ENCODE measurements around the gene AHRR. TPM values are rescaled to one million over a fixed set of nuclear protein-coding genes. Genes with fewer than 3 reads are reported as not detected.

AHRR gene
- total and polyA plus RNA-seq, 9 of the 15 experiments (the other 6 are each of a cell fraction or from before 2014, with no cell fraction given), result 0.06 to 1.6 (median 0.75) TPM; not detected in 1

DNA sequence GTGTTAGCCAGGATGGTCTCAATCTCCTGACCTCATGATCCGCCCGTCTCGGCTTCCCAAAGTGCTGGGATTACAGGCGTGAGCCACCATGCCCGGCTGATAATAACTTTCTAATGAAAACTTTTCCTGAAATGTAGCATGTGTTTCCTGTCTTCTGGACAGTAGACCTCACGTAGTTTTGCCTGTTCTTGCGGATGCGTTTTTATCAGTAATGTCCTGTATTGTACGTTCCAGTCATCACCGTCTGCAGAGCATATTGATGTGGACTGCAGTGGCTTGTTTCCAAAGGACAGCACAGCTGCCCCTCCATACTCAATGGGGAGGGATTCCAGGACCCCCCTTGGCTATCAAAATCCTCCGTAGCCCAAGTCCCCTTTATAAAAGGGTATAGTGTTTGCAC lies 134.3 kb downstream of the AHRR start:
- CTCF ChIA-PET (ENCODE audit: low intra/inter-chr PET ratio), result no interaction called here
- H4K20me1 ChIP-seq (replicated peaks; ENCODE audit: control insufficient read depth, insufficient read depth, low read length), result no peaks in the 10 kb centered on the region
- BruUV-seq (replicated peaks), result no TSS peak

More for the DNA sequence above, 134.3 kb downstream of the AHRR start:
- FAIRE-seq (no peak), ATAC-seq (no peak), DNase-seq (ENCODE audit: extremely low read depth in 1 of 4, low spot score in 3 of 4) (no peak)
- Histone ChIP-seq H3K36me3 (ENCODE audit: control insufficient read depth, insufficient read depth, low read length) (peaks cover 91% of the 10 kb centered on the region), H3K4me1 (replicated peaks in 1 of 2; ENCODE audit: control insufficient read depth in 2 of 2, insufficient read depth in 2 of 2, low read length in 2 of 2) (peaks cover 0 to 5% of the 10 kb centered on the region in 2 experiments; a peak in 1 of 5 replicates), H3K4me3 (no peak overlapping the region), H3K27me3 (ENCODE audit: control insufficient read depth in 2 of 2, insufficient read depth in 2 of 2, low read length in 2 of 2) (no peaks in the 10 kb centered on the region), H3K4me2 (ENCODE audit: insufficient read depth, low read length) (no peak overlapping the region), H3K79me2 (ENCODE audit: control insufficient read depth, insufficient read depth, low read length) (peaks cover 4% of the 10 kb centered on the region; the same call in 1 of the 3 replicates), H3K9me3 (replicated peaks; ENCODE audit: control insufficient read depth, insufficient read depth, low read depth, low read length) (peaks cover 8% of the 10 kb centered on the region), H3K9ac (ENCODE audit: insufficient read depth in 1 of 2, low read depth in 2 of 2, low read length in 2 of 2) (no peak overlapping the region), H2AFZ (ENCODE audit: low read depth, low read length) (no peak overlapping the region), H3K27ac (ENCODE audit: extremely low read depth, low read depth, low read length) (no peak overlapping the region), H3K9me1 (ENCODE audit: control insufficient read depth, insufficient read depth, low read length) (no peaks in the 10 kb centered on the region)
- intact Hi-C loops (cut with micrococcal nuclease) (no loop called here), in situ Hi-C loops (cut with MboI) (no loop called here)
- WGBS (ENCODE audit: insufficient coverage, low coverage, missing lambda C conversion rate), result 92% methylated on average over 11 of the region's 11 CpGs
- no peak for TF ChIP-seq KHSRP (IDR thresholded peaks at IDR 0.05)
- no peak for TF ChIP-seq MYBL2 (IDR thresholded peaks at IDR 0.05; ENCODE audit: low read depth)
- no peak for TF ChIP-seq MYBL2 (CRISPR knock-in tag; IDR thresholded peaks at IDR 0.05; ENCODE audit: borderline replicate concordance)
- TF ChIP-seq, protein P1, sequence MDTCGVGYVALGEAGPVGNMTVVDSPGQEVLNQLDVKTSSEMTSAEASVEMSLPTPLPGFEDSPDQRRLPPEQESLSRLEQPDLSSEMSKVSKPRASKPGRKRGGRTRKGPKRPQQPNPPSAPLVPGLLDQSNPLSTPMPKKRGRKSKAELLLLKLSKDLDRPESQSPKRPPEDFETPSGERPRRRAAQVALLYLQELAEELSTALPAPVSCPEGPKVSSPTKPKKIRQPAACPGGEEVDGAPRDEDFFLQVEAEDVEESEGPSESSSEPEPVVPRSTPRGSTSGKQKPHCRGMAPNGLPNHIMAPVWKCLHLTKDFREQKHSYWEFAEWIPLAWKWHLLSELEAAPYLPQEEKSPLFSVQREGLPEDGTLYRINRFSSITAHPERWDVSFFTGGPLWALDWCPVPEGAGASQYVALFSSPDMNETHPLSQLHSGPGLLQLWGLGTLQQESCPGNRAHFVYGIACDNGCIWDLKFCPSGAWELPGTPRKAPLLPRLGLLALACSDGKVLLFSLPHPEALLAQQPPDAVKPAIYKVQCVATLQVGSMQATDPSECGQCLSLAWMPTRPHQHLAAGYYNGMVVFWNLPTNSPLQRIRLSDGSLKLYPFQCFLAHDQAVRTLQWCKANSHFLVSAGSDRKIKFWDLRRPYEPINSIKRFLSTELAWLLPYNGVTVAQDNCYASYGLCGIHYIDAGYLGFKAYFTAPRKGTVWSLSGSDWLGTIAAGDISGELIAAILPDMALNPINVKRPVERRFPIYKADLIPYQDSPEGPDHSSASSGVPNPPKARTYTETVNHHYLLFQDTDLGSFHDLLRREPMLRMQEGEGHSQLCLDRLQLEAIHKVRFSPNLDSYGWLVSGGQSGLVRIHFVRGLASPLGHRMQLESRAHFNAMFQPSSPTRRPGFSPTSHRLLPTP (IDR thresholded peaks at IDR 0.05; ENCODE audit: borderline replicate concordance, extremely low read depth, insufficient read length), result no peak
- TF ChIP-seq SNRNP70 (optimal IDR thresholded peaks at IDR 0.05; ENCODE audit: low read depth, low read length), result no peak
- no peak for TF ChIP-seq NCOA4 (IDR thresholded peaks at IDR 0.05; ENCODE audit: partially characterized antibody)
- TF ChIP-seq, protein P2, sequence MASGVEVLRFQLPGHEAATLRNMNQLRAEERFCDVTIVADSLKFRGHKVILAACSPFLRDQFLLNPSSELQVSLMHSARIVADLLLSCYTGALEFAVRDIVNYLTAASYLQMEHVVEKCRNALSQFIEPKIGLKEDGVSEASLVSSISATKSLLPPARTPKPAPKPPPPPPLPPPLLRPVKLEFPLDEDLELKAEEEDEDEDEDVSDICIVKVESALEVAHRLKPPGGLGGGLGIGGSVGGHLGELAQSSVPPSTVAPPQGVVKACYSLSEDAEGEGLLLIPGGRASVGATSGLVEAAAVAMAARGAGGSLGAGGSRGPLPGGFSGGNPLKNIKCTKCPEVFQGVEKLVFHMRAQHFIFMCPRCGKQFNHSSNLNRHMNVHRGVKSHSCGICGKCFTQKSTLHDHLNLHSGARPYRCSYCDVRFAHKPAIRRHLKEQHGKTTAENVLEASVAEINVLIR (CRISPR knock-in tag; IDR thresholded peaks at IDR 0.05), result no peak
- TF ChIP-seq ZNF311 (CRISPR knock-in tag; IDR thresholded peaks at IDR 0.05), result no peak
- no peak for TF ChIP-seq TRIM28 (IDR thresholded peaks at IDR 0.05)
- TF ChIP-seq HDAC1 (IDR thresholded peaks at IDR 0.05), result no peak
- no peak for TF ChIP-seq ZNF766 (CRISPR knock-in tag; conservative IDR thresholded peaks at IDR 0.05)
- TF ChIP-seq ZNF76 (CRISPR knock-in tag; IDR thresholded peaks at IDR 0.05; ENCODE audit: borderline replicate concordance), result no peak
- no peak for TF ChIP-seq FOXA3 (CRISPR knock-in tag; conservative IDR thresholded peaks at IDR 0.05 in 1 of 2, IDR thresholded peaks at IDR 0.05 in 1 of 2)
- no peak for TF ChIP-seq NCOR1 (IDR thresholded peaks at IDR 0.05)
- POLR2A ChIA-PET, result no interaction called here
